ENCODE measurements around the gene NUDT3.

DNA sequence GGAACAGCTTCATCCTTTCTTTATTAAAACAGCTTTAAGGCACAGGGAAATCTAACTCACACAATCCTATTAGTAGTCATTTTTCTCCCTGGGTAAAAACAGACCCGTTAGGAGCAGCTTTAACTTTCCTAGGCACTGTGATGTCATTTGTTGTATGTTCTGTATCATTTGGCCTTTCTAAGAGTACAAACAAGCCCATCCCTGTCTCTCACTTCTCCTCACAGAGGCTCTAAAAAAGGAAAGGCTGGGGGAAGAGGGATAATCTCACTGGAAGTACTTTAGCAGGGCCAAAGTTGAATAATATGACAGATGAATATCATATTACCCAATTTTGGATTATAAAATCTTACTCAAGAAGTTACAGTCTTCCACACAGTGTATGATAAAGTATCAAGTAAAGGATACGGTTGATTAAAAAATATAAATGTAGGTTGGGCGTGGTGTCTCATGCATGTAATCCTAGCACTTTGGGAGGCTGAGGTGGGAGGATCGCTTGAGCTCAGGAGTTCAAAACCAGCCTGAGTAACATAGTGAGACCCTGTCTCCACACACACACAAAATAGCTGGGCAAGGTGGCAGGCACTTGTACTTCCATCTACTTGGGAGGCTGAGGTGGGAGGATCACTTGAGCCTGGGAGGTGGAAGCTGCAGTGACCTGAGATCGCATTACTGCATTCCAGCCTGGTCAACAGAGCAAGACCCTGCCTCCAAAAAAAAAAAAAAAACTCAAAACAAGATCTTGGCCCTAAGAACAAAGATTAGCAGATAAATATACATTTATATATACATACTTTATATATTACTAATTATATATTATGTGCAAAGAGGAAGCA is 7.9 kb downstream of the NUDT3 start:
- TF ChIP-seq, protein P1, sequence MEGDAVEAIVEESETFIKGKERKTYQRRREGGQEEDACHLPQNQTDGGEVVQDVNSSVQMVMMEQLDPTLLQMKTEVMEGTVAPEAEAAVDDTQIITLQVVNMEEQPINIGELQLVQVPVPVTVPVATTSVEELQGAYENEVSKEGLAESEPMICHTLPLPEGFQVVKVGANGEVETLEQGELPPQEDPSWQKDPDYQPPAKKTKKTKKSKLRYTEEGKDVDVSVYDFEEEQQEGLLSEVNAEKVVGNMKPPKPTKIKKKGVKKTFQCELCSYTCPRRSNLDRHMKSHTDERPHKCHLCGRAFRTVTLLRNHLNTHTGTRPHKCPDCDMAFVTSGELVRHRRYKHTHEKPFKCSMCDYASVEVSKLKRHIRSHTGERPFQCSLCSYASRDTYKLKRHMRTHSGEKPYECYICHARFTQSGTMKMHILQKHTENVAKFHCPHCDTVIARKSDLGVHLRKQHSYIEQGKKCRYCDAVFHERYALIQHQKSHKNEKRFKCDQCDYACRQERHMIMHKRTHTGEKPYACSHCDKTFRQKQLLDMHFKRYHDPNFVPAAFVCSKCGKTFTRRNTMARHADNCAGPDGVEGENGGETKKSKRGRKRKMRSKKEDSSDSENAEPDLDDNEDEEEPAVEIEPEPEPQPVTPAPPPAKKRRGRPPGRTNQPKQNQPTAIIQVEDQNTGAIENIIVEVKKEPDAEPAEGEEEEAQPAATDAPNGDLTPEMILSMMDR (IDR thresholded peaks at IDR 0.05), result no peak
- no peak for TF ChIP-seq EP300 (IDR thresholded peaks at IDR 0.05; ENCODE audit: low read depth)
- TF ChIP-seq POLR2A (IDR thresholded peaks at IDR 0.05), result no peak

Measured in transverse colon (tissue), 3 donors.